WI38 (cell line): ENCODE results near the gene MOV10L1.
"Not testable (repeated sequence)": the region's sequence is repeated elsewhere in the genome, so short reads cannot be mapped to it uniquely, and the experiment has no call there.

Source experiments
- H3K4me3 ChIP-seq: 2 replicates; pipeline ENCODE4 v1.5.1; 2011; ENCODE audit warnings: low read depth, mild to moderate bottlenecking, control low read depth, low read length
- TF ChIP-seq, protein P1 (sequence below): IDR thresholded peaks from 2 replicates; pipeline ENCODE4 v1.5.1; 2012; ENCODE audit warnings: low read depth, mild to moderate bottlenecking, control low read depth, low read length

Gene MOV10L1

GRCh38 chr22:50134481-50134880, 44.7 kb downstream of the MOV10L1 start:
- TF ChIP-seq, protein P1, sequence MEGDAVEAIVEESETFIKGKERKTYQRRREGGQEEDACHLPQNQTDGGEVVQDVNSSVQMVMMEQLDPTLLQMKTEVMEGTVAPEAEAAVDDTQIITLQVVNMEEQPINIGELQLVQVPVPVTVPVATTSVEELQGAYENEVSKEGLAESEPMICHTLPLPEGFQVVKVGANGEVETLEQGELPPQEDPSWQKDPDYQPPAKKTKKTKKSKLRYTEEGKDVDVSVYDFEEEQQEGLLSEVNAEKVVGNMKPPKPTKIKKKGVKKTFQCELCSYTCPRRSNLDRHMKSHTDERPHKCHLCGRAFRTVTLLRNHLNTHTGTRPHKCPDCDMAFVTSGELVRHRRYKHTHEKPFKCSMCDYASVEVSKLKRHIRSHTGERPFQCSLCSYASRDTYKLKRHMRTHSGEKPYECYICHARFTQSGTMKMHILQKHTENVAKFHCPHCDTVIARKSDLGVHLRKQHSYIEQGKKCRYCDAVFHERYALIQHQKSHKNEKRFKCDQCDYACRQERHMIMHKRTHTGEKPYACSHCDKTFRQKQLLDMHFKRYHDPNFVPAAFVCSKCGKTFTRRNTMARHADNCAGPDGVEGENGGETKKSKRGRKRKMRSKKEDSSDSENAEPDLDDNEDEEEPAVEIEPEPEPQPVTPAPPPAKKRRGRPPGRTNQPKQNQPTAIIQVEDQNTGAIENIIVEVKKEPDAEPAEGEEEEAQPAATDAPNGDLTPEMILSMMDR, result no peak
- H3K4me3 ChIP-seq, result no peak overlapping the region

DNA sequence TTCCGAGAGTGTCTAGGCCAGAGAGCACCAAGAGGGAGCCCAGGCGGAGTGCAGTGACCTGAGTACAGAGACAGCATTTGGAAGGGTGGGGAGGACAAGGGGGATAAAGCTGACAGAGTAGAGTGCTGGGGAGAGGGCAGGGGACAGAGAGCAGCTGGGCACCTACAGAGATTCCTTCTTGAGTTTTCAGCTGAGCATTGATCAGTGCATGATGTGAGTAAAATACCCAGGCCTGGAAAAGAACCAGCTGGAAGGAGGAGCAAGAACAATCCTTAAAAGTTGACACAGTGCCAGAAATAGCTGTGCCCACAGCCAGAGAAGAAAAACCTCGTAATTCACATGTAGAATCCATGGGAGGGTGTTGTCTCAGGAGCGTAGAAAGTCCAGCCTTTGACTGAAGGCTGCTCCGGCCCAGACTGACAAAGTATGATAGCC, 46.8 kb downstream of the MOV10L1 start:
- no peak overlapping the region for H3K4me3 ChIP-seq
- TF ChIP-seq, protein P1, result no peak

- H3K4me3 ChIP-seq, result not testable (repeated sequence)
These were observed 47.5 kb downstream of the MOV10L1 start for GRCh38 chr22:50137277-50137676.

DNA sequence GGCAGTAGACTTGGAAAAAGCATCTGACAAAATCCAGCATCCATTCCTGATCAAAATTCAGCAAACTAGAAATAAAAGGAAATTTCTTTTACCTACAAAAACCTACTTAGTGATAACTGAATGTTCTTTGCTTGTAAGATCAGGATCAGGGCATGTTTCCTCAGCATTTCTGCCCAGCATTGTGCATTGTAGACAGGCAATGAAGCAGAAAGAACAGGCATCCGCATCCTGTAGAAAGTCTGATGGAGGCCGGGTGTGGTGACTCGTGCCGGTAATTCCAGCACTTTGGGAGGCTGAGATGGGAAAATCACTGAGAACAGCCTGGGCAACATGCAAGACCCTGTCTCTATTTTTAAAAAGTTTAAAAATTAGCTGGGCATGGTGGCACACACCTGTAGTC, 48.2 kb downstream of the MOV10L1 start:
- no peak overlapping the region for H3K4me3 ChIP-seq
- TF ChIP-seq, protein P1, result no peak

DNA sequence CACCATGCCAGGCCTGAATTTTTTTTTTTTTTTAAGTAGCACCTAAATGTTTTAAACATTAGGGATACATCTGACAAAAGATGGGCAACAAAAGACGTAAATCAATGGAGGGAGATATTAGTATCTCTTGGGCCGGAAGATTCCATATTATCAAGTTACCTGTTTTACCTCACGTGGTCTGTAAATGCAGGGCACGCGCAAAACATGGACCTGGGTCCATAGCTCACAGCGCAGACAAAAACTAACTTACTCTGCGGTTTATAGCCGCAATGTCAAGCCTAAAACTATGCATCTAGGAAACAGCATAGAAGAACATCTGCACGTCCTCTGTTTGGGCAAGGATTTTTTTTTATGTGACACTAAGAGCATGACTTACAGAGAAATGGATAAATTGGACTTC, 49.2 kb downstream of the MOV10L1 start:
- no peak overlapping the region for H3K4me3 ChIP-seq
- TF ChIP-seq, protein P1, result no peak

DNA sequence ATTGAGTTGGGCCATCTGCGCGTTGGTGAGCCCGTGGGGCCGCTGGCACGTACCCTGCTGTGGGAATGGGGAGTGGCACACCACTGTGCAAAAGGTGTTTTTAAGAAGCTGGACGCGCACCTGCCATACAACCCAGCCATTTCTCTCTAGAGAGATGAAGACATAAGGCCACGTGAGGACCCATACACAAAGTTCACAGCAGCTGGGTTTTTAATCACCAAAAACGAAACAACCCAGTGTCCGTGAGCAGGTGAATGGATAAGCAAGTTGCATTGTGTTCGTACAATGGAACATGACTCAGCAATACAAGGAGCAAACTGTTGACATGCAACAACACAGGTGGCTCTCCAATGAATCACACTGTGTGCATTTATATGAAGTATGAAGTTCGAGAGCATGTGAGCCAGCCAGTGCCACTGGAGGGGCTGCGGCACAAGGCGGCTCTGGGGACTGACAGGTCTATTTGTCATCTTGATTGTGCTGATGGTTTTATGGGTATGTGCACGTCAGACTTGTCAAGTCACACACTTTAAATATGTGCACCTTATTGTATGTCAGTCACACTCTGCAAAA, 50.1 kb downstream of the MOV10L1 start:
- TF ChIP-seq, protein P1, result no peak
- H3K4me3 ChIP-seq, result no peak overlapping the region

DNA sequence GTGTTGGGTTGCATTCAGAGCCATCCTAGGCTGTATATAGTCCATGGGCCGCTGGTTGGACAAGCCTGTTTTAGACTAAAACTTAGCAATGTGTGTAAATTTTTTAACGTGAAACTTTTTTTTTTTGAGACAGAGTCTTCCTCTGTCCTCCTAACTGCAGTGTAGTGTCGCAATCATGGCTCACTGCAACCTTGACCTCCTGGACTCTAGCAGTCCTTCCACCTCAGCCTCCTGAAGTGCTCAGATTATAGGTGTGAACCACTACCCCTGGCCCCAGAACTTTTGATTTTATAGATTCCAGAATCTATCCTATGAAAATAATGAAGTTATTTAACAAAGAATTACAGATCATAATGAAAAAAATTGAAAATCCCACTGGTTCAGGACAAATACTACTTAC, 50.8 kb downstream of the MOV10L1 start:
- TF ChIP-seq, protein P1, result no peak
- no peak overlapping the region for H3K4me3 ChIP-seq

GRCh38 chr22:50141462-50141861, 51.7 kb downstream of the MOV10L1 start:
- TF ChIP-seq, protein P1, result no peak
- H3K4me3 ChIP-seq, result no peak overlapping the region
